GM12892 (cell line): ENCODE measurements around the gene LNPEP.

Experiments
- POLR2A ChIP-seq: IDR thresholded peaks from 2 replicates; pipeline ENCODE4 v1.6.1; 2011; ENCODE audit warnings: low read depth, low read length, control low read depth
- POLR2AphosphoS5 ChIP-seq: IDR thresholded peaks from 2 replicates; pipeline ENCODE4 v1.6.1; 2011; ENCODE audit warnings: low read depth, low read length, control low read depth

GRCh38 chr5:97073420-97073819 lies 137.5 kb downstream of the LNPEP start:
- no peak for TF ChIP-seq POLR2AphosphoS5
- TF ChIP-seq POLR2A, result no peak
